MCF 10A (cell line): ENCODE data around the gene RANBP3L. TPM values are rescaled to one million over a fixed set of nuclear protein-coding genes. Genes with fewer than 3 reads are reported as not detected.
"Not testable (repeated sequence)": the region's sequence is repeated elsewhere in the genome, so short reads cannot be mapped to it uniquely, and the experiment has no call there.

Experiments
- Bru-seq: library from RNA; stranded (reverse); fragments of 400-500 nt; gene quantifications from one replicate; lab custom pipeline; 2021; lab: Mats Ljungman, UMichigan
- BruChase-seq, 2 experiments: library from RNA; stranded (reverse); fragments of 400-500 nt; gene quantifications; one replicate each; lab custom pipeline; 2021; lab: Mats Ljungman, UMichigan
- BruUV-seq: library from RNA; stranded (reverse); fragments of 400-500 nt; replicated peaks from 2 replicates; lab custom pipeline; 2021; lab: Mats Ljungman, UMichigan
- CTCF ChIA-PET: fragments of 300-600 bp; sonication (Branson Sonifier 250); formaldehyde crosslinking; extraction: SDS; loops from one replicate; lab custom pipeline; 2021; ENCODE audit warnings: antibody characterized with exemption, inconsistent platforms; lab: Yijun Ruan, JAX
- POLR2A ChIA-PET: fragments of 300-600, 350-650 bp; sonication (Branson Sonifier 250); formaldehyde crosslinking; extraction: SDS; loops from one replicate; lab custom pipeline; 2020; ENCODE audit warnings: antibody characterized with exemption, inconsistent platforms; lab: Yijun Ruan, JAX
- DNase-seq: peaks from one replicate; pipeline ENCODE4 v3.0.0-alpha.2; 2018; ENCODE audit not compliant: unreplicated experiment
- H3K27ac Mint-ChIP-seq: one replicate; pipeline ENCODE4 v1.8.0; 2022; ENCODE audit warnings: mild to moderate bottlenecking, low read depth, mixed read lengths; ENCODE audit not compliant: unreplicated experiment
- H3K27me3 Mint-ChIP-seq: one replicate; pipeline ENCODE4 v1.8.0; 2022; ENCODE audit warnings: mixed read lengths; ENCODE audit not compliant: insufficient read depth, unreplicated experiment
- H3K36me3 Mint-ChIP-seq: one replicate; pipeline ENCODE4 v1.8.0; 2022; ENCODE audit warnings: mild to moderate bottlenecking, moderate library complexity, mixed read lengths; ENCODE audit not compliant: insufficient read depth, unreplicated experiment
- H3K4me1 Mint-ChIP-seq: one replicate; pipeline ENCODE4 v1.8.0; 2022; ENCODE audit warnings: mixed read lengths; ENCODE audit not compliant: insufficient read depth, unreplicated experiment
- H3K4me3 Mint-ChIP-seq: one replicate; pipeline ENCODE4 v1.8.0; 2022; ENCODE audit warnings: mild to moderate bottlenecking, moderate library complexity, mixed read lengths; ENCODE audit not compliant: unreplicated experiment
- H3K9me3 Mint-ChIP-seq: one replicate; pipeline ENCODE4 v1.8.0; 2022; ENCODE audit warnings: mixed read lengths; ENCODE audit not compliant: unreplicated experiment
- intact Hi-C: fragments of 100-400 bp; cut with micrococcal nuclease; formaldehyde crosslinking; loops from 2 replicates; pipeline ENCODE4 v1.14.1; 2022
- long read RNA-seq: library from polyadenylated mRNA; stranded (forward); transcript quantifications from one replicate; pipeline ENCODE4 v2.0.0, GENCODE V29; 2022
- total RNA-seq: library from RNA; stranded (reverse); gene quantifications from 2 replicates; pipeline ENCODE4 v1.2.3, GENCODE V29; 2022
- TF ChIP-seq, protein P1 (sequence below): fragments of 200-600 bp; IDR thresholded peaks from one replicate; pipeline ENCODE4 v1.8.0; 2022; ENCODE audit warnings: antibody characterized with exemption, mild to moderate bottlenecking; ENCODE audit not compliant: unreplicated experiment

RANBP3L gene, protein sequence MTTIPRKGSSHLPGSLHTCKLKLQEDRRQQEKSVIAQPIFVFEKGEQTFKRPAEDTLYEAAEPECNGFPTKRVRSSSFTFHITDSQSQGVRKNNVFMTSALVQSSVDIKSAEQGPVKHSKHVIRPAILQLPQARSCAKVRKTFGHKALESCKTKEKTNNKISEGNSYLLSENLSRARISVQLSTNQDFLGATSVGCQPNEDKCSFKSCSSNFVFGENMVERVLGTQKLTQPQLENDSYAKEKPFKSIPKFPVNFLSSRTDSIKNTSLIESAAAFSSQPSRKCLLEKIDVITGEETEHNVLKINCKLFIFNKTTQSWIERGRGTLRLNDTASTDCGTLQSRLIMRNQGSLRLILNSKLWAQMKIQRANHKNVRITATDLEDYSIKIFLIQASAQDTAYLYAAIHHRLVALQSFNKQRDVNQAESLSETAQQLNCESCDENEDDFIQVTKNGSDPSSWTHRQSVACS
- not detected in 2 replicates for total RNA-seq
- percentile 2 among the genes with signal in this experiment for Bru-seq, nascent RNA
- BruChase-seq, experiment 1, labeled RNA remaining after a 6-hour chase: percentile 6 among the genes with signal in this experiment
- BruChase-seq, experiment 2, labeled RNA remaining after a 2-hour chase: percentile 9 among the genes with signal in this experiment
- long read RNA-seq, partial matches to known transcripts: 0 of 1 reads
- long read RNA-seq, other reads (novel, unspliced or antisense): 0 of 1 reads

DNA sequence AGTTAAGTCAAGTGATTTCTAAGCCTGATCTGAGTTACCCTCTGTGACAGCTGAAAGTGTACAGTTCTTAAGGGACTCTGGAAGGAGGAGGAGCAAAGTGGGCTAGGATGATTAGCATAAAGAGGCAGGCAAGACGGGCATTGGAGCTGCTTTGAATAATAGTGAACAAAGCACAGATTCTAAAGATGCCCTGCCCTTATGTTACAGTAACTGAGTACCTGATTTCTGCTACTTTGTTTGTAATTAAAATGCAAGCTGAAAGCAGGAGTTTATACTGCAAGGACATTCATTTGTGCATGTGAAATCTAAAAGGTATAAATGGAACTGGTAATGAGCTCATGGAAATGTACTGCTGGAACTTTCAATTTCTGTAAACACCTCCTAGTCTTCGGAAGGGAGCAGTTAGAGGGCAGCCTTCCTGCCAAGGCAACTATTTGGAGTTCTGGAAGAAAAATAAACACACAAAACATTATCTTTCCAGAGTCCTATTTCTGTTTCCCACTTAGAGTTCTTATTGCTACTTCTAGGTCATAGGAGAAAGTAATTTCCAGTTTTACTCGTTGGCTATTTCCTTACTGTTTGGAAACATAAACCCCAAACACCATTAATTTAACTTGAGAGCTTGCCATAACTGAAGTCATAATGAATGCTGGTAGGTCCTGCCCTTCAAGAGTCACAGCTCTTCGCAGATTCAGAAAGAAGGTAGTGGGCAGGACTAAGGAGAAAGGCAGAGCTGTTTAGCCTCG, at the start of gene RANBP3L:
TSS of gene RANBP3L (minus strand) at position 45 of the 746 bp plus-strand sequence. CDS start 486 bp downstream, outside the sequence.
- peak within 1 kb of the TSS; percentile 41 for H3K4me3 Mint-ChIP-seq
- CTCF ChIA-PET: interaction anchor here (0.6 to 2.2 kb wide), 3 partner anchors 9 to 793 kb away, joined by 3 to 5 read pairs (median 5); no protein-coding TSS in a partner anchor
- TF ChIP-seq, protein P1, sequence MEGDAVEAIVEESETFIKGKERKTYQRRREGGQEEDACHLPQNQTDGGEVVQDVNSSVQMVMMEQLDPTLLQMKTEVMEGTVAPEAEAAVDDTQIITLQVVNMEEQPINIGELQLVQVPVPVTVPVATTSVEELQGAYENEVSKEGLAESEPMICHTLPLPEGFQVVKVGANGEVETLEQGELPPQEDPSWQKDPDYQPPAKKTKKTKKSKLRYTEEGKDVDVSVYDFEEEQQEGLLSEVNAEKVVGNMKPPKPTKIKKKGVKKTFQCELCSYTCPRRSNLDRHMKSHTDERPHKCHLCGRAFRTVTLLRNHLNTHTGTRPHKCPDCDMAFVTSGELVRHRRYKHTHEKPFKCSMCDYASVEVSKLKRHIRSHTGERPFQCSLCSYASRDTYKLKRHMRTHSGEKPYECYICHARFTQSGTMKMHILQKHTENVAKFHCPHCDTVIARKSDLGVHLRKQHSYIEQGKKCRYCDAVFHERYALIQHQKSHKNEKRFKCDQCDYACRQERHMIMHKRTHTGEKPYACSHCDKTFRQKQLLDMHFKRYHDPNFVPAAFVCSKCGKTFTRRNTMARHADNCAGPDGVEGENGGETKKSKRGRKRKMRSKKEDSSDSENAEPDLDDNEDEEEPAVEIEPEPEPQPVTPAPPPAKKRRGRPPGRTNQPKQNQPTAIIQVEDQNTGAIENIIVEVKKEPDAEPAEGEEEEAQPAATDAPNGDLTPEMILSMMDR: no peak
- peak; percentile 62 for DNase-seq
- no TSS peak for BruUV-seq
- peaks cover 11% of the 10 kb centered on the region for H3K4me1 Mint-ChIP-seq
- H3K27ac Mint-ChIP-seq: peak within 1 kb of the TSS; percentile 33
- intact Hi-C loops: no loop called here
- no peaks in the 10 kb centered on the region for H3K27me3 Mint-ChIP-seq
- POLR2A ChIA-PET: interaction anchor here (0.6 to 1.2 kb wide), 4 partner anchors 11 to 77 kb away, joined by 3 read pairs; partner anchors contain the start of gene NADK2
- no peaks in the 10 kb centered on the region for H3K9me3 Mint-ChIP-seq
- no peaks in the 10 kb centered on the region for H3K36me3 Mint-ChIP-seq

DNA sequence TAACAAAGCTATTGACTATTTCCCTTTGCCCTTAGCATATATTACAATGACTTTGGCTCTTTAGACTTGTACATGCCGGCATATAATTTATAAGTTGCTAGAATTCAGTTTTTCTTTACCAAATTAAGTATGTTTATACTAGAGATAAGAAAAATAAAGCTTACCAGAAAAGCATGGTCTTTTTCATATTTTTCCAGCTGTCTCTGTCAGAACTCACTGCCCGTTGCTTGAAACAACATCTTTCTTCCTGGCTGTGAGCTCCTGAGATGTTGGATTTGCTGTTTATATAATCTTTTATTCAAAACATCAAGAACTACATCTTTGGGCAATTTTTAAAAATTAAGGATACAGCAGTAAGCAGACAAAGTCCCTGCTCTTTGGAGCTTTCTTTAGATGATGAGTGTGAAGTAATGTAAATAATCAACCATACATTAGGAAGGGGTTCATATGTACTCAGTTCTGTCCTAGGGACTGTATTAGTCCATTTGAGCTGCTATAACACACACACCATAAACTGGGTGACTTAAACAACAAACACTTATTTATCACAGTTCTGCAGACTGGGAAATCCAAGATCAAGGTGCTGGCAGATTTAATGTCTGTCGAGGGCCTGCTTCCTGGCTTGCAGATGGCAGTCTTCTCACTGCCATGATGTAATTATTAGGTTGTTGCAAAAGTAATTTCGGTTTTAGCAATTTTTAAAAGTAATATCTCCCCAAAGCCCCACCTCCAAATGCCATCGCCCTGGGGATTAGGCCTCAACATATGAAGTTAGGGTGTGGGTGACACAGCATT, 45.4 kb upstream of the RANBP3L start:
- BruUV-seq: no TSS peak
- H3K27ac Mint-ChIP-seq: no peak overlapping the region
- no peaks in the 10 kb centered on the region for H3K36me3 Mint-ChIP-seq
- intact Hi-C loops: no loop called here
- POLR2A ChIA-PET: interaction anchor here (0.6 kb wide), 1 partner anchor 339 kb away, joined by 4 read pairs; no protein-coding TSS in a partner anchor
- CTCF ChIA-PET: interaction anchor here (0.6 to 1.0 kb wide), 2 partner anchors 32 to 41 kb away, joined by 3 read pairs; no protein-coding TSS in a partner anchor
- H3K4me1 Mint-ChIP-seq: no peaks in the 10 kb centered on the region
- TF ChIP-seq, protein P1: no peak
- no peak for DNase-seq
- no peak overlapping the region for H3K4me3 Mint-ChIP-seq
- peaks cover 9% of the 10 kb centered on the region for H3K27me3 Mint-ChIP-seq
- peaks cover 7% of the 10 kb centered on the region for H3K9me3 Mint-ChIP-seq

DNA sequence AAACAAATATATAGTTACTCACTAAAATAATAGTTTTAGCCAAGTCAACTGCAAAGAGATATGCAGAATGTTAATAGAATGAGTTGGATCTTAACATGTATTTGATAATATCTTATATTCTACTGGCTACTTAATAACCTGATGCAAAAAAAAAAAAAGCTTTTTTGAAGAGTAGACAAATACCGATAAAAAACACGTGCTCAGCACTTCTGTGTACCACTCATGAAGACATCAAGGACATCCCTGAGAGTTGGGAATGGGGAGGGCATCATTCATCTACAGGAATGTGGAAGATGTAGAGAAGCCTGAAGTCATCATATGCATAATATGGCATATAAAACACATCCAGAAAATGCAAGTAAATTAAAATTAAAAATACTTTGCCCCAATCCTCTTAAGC, 43.2 kb upstream of the RANBP3L start:
- no TSS peak for BruUV-seq
- intact Hi-C loops: no loop called here
- ChIA-PET POLR2A (no interaction called here), CTCF (interaction anchor here (1.0 kb wide), 1 partner anchor 11 kb away, joined by 3 read pairs; no protein-coding TSS in a partner anchor)
- no peak for DNase-seq
- Mint-ChIP-seq H3K27ac (no peak overlapping the region), H3K9me3 (peaks cover 7% of the 10 kb centered on the region), H3K4me3 (no peak overlapping the region), H3K4me1 (no peaks in the 10 kb centered on the region), H3K27me3 (peaks cover under 1% of the 10 kb centered on the region), H3K36me3 (no peaks in the 10 kb centered on the region)
- TF ChIP-seq, protein P1: no peak

DNA sequence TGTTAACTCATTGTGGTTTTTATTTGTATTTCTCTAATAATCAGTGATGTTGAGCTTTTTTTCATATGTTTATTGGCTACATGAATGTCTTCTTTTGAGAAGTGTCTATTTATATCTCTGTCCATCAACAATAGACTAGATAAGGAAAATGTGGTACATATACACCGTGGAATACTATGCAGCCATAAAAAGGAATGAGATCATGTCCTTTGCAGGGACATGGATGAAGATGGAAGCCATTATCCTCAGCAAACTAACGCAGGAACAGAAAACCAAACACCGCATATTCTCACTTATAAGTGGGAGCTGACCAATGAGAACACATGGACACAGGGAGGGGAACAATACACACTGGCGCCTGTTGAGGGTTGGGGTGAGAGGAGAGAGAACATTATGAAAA, 40.0 kb upstream of the RANBP3L start:
- H3K36me3 Mint-ChIP-seq, BruUV-seq, POLR2A ChIA-PET, H3K27ac Mint-ChIP-seq, H3K27me3 Mint-ChIP-seq, H3K4me1 Mint-ChIP-seq, H3K9me3 Mint-ChIP-seq, intact Hi-C loops, DNase-seq, H3K4me3 Mint-ChIP-seq: not testable (repeated sequence)
- CTCF ChIA-PET: interaction anchor here (1.0 kb wide), 1 partner anchor 9 kb away, joined by 3 read pairs; no protein-coding TSS in a partner anchor
